GM21825 (cell line): Measurements from ENCODE around the gene TPCN2.

Experiments
- ATAC-seq: cut with Tn5 transposase; IDR thresholded peaks from one replicate; pipeline ENCODE4 v1.9.1; 2021; ENCODE audit warnings: mild to moderate bottlenecking, moderate library complexity; ENCODE audit not compliant: unreplicated experiment

Gene TPCN2

GRCh38 chr11:69108030-69108429 is 59.3 kb downstream of the TPCN2 start:
- no peak for ATAC-seq

GRCh38 chr11:69108559-69108958 is 59.8 kb downstream of the TPCN2 start:
- no peak for ATAC-seq

GRCh38 chr11:69109101-69109500 is 60.4 kb downstream of the TPCN2 start:
- no peak for ATAC-seq

GRCh38 chr11:69110451-69110850 is 61.7 kb downstream of the TPCN2 start:
- ATAC-seq, result no peak

- ATAC-seq, result no peak
Measured at GRCh38 chr11:69111624-69112542, 63.2 kb downstream of the TPCN2 start.

GRCh38 chr11:69113226-69113625 is 64.5 kb downstream of the TPCN2 start:
- ATAC-seq, result no peak

GRCh38 chr11:69113646-69114340 is 65.1 kb downstream of the TPCN2 start:
- no peak for ATAC-seq

GRCh38 chr11:69114362-69114761 is 65.6 kb downstream of the TPCN2 start:
- no peak for ATAC-seq

- no peak for ATAC-seq
Measured at GRCh38 chr11:69114811-69115523, 66.2 kb downstream of the TPCN2 start.

GRCh38 chr11:69115586-69116560 is 67.1 kb downstream of the TPCN2 start:
- ATAC-seq, result no peak

- ATAC-seq, result no peak
Measured at GRCh38 chr11:69116671-69117070, 67.9 kb downstream of the TPCN2 start.

GRCh38 chr11:69119190-69119589 is 70.5 kb downstream of the TPCN2 start:
- ATAC-seq, result no peak

GRCh38 chr11:69120096-69120875 is 71.6 kb downstream of the TPCN2 start:
- no peak for ATAC-seq

- ATAC-seq, result no peak
Measured at GRCh38 chr11:69121021-69121420, 72.3 kb downstream of the TPCN2 start.

- no peak for ATAC-seq
Measured at GRCh38 chr11:69121621-69122325, 73.0 kb downstream of the TPCN2 start.

GRCh38 chr11:69122326-69122629 is 73.5 kb downstream of the TPCN2 start:
- no peak for ATAC-seq

- no peak for ATAC-seq
Measured at GRCh38 chr11:69122630-69123431, 74.1 kb downstream of the TPCN2 start.
